SK-N-SH (cell line): ENCODE data around the gene NAA11. TPM values are rescaled to one million over a fixed set of nuclear protein-coding genes. Genes with fewer than 3 reads are reported as not detected.

Experiments used
- CTCF ChIA-PET: fragments of 300-600, 350-600 bp; formaldehyde crosslinking; extraction: SDS; loops from one replicate; lab custom pipeline; 2021; lab: Yijun Ruan, JAX
- POLR2A ChIA-PET: fragments of 350-600 bp; sonication (Branson Sonifier 250); formaldehyde crosslinking; extraction: SDS; loops from one replicate; lab custom pipeline; 2020; ENCODE audit warnings: antibody characterized with exemption, inconsistent platforms; lab: Yijun Ruan, JAX
- DNase-seq: peaks from one replicate; pipeline ENCODE4 v3.0.0; 2012
- H2AFZ ChIP-seq: fragments of 200-600 bp; sonication (generic); 2 replicates; pipeline ENCODE4 v1.8.1; 2016; ENCODE audit warnings: antibody characterized with exemption, mild to moderate bottlenecking, low read depth
- H3F3A ChIP-seq: fragments of 200-600 bp; sonication (generic); replicated peaks from 2 replicates; pipeline ENCODE3; 2016; ENCODE audit warnings: antibody characterized with exemption, mild to moderate bottlenecking; ENCODE audit not compliant: insufficient read depth
- H3K27ac ChIP-seq, 2 experiments: fragments of 200-500 bp in 1 of 2; fragments of 200-600 bp in 1 of 2; sonication (Bioruptor generic) in 1 of 2; sonication (generic), shearing (Covaris generic) in 1 of 2; 2 replicates each; pipeline versions ENCODE4 v1.5.1 to v1.6.1; 2014 to 2016; ENCODE audit warnings: low read depth in 2 of 2, inconsistent platforms in 1 of 2, low read length in 1 of 2, mild to moderate bottlenecking in 1 of 2, mixed read lengths in 1 of 2
- H3K27me3 ChIP-seq: fragments of 200-600 bp; sonication (generic), shearing (Covaris generic); 2 replicates; pipeline ENCODE4 v1.6.1; 2016; ENCODE audit warnings: mixed run types; ENCODE audit not compliant: insufficient read depth
- H3K36me3 ChIP-seq, 2 experiments: fragments of 200-500 bp in 1 of 2; fragments of 200-600 bp in 1 of 2; sonication (Bioruptor generic) in 1 of 2; sonication (generic) in 1 of 2; replicated peaks in 1 of 2; 2 replicates each; pipeline versions ENCODE3 to v1.5.1; 2014 to 2016; ENCODE audit warnings: low read length in 1 of 2, mild to moderate bottlenecking in 1 of 2; ENCODE audit not compliant: insufficient read depth in 2 of 2, control insufficient read depth in 1 of 2
- H3K4me1 ChIP-seq, 2 experiments: fragments of 200-500 bp in 1 of 2; fragments of 200-600 bp in 1 of 2; sonication (Bioruptor generic) in 1 of 2; sonication (generic), shearing (Covaris generic) in 1 of 2; 2 replicates each; pipeline versions ENCODE4 v1.5.1 to v1.6.1; 2014 to 2016; ENCODE audit warnings: low read depth in 1 of 2, low read length in 1 of 2, mixed run types in 1 of 2; ENCODE audit not compliant: insufficient read depth in 2 of 2, control insufficient read depth in 1 of 2
- H3K4me2 ChIP-seq: fragments of 200-600 bp; sonication (generic), shearing (Covaris generic); 2 replicates; pipeline ENCODE4 v1.6.1; 2017; ENCODE audit warnings: mixed run types
- H3K4me3 ChIP-seq, 2 experiments: fragments of 200-500 bp in 1 of 2; fragments of 200-600 bp in 1 of 2; sonication (Bioruptor generic) in 1 of 2; sonication (generic), shearing (Covaris generic) in 1 of 2; 2 replicates each; pipeline versions ENCODE4 v1.5.1 to v1.8.1; 2014 to 2016; ENCODE audit warnings: low read depth in 2 of 2, inconsistent platforms in 1 of 2, low read length in 1 of 2, mild to moderate bottlenecking in 1 of 2, mixed read lengths in 1 of 2, moderate library complexity in 1 of 2
- H3K79me2 ChIP-seq: fragments of 200-600 bp; sonication (generic); 2 replicates; pipeline ENCODE4 v1.8.1; 2017; ENCODE audit warnings: mild to moderate bottlenecking; ENCODE audit not compliant: insufficient read depth
- H3K9ac ChIP-seq: fragments of 200-600 bp; sonication (generic); 2 replicates; pipeline ENCODE4 v1.6.1; 2017; ENCODE audit warnings: mixed run types
- H3K9me2 ChIP-seq: fragments of 200-600 bp; sonication (generic); 2 replicates; pipeline ENCODE4 v1.6.1; 2017; ENCODE audit warnings: mixed run types
- H3K9me3 ChIP-seq: fragments of 200-600 bp; sonication (generic); 2 replicates; pipeline ENCODE4 v1.6.1; 2017; ENCODE audit warnings: mixed run types, mild to moderate bottlenecking, moderate library complexity
- H4K20me1 ChIP-seq: fragments of 200-600 bp; sonication (generic); 2 replicates; pipeline ENCODE4 v1.6.1; 2017; ENCODE audit warnings: mild to moderate bottlenecking, mixed run types; ENCODE audit not compliant: insufficient read depth
- CHD2 ChIP-seq: fragments of 150-350 bp; IDR thresholded peaks from 2 replicates; pipeline ENCODE4 v1.6.1; 2018; ENCODE audit warnings: low read length; ENCODE audit not compliant: partially characterized antibody
- EZH2phosphoT487 ChIP-seq: fragments of 200-600 bp; sonication (generic); IDR thresholded peaks from 2 replicates; pipeline ENCODE4 v1.6.1; 2017; ENCODE audit warnings: low read depth, mixed run types, mild to moderate bottlenecking, antibody characterized with exemption, moderate library complexity, borderline replicate concordance
- FOXJ3 ChIP-seq: sonication (generic); formaldehyde crosslinking; IDR thresholded peaks from 2 replicates; pipeline ENCODE4 v1.5.1; 2020; ENCODE audit warnings: mild to moderate bottlenecking, missing genetic modification reagents
- FOXM1 ChIP-seq: IDR thresholded peaks from 2 replicates; pipeline ENCODE4 v1.4.0; 2012; ENCODE audit warnings: low read depth, mild to moderate bottlenecking
- WGBS: methylation state at CpG from one replicate; pipeline ENCODE4 v1.1.6; 2017; ENCODE audit warnings: low lambda C conversion rate; 5-methylcytosine and 5-hydroxymethylcytosine counted together
- polyA plus RNA-seq, 3 experiments: library from polyadenylated mRNA; depleted of rRNA; stranded (reverse); fragments of >200 nt; gene quantifications; 2 replicates each; pipeline ENCODE4 v1.2.3, GENCODE V29; 2012
- TF ChIP-seq, protein P1 (sequence below): IDR thresholded peaks from 2 replicates; pipeline ENCODE4 v1.4.0; 2012; ENCODE audit warnings: low read depth
- TF ChIP-seq, protein P2 (sequence below): IDR thresholded peaks from 2 replicates; pipeline ENCODE4 v1.6.1; 2012; ENCODE audit warnings: mild to moderate bottlenecking, low read depth, low read length, moderate library complexity
- TF ChIP-seq, protein P3 (sequence below): IDR thresholded peaks from 2 replicates; pipeline ENCODE4 v1.4.0; 2012; ENCODE audit warnings: low read depth, borderline replicate concordance

The NAA11 gene
- polyA plus RNA-seq, 1 of the 3 experiments (the other 2 are of a cell fraction): not detected

GRCh38 chr4:79348405-79348804, 22.5 kb upstream of the NAA11 start:
- no peaks in the 10 kb centered on the region for H3K36me3 ChIP-seq
- POLR2A ChIA-PET: no interaction called here
- no peak overlapping the region for H3K27ac ChIP-seq
- WGBS: 55% methylated on average over 2 of the region's 2 CpGs
- H3K9me2 ChIP-seq: 0 out of 2 replicates have a peak, but pooled peaks cover 4% of the 10 kb centered on the region
- no peaks in the 10 kb centered on the region for H4K20me1 ChIP-seq
- H3F3A ChIP-seq: no peaks in the 10 kb centered on the region
- no peaks in the 10 kb centered on the region for H3K79me2 ChIP-seq
- no peak overlapping the region for H3K4me2 ChIP-seq
- CTCF ChIA-PET: no interaction called here
- no peaks in the 10 kb centered on the region for H3K27me3 ChIP-seq
- H3K9ac ChIP-seq: no peak overlapping the region
- no peak overlapping the region for H3K4me3 ChIP-seq
- TF ChIP-seq, protein P1, sequence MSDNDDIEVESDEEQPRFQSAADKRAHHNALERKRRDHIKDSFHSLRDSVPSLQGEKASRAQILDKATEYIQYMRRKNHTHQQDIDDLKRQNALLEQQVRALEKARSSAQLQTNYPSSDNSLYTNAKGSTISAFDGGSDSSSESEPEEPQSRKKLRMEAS: no peak
- H3K4me1 ChIP-seq: no peaks in the 10 kb centered on the region
- H3K9me3 ChIP-seq: no peaks in the 10 kb centered on the region
- DNase-seq: no peak
- H2AFZ ChIP-seq: no peak overlapping the region

GRCh38 chr4:79341893-79342653, 16.2 kb upstream of the NAA11 start:
- no peak for DNase-seq
- Histone ChIP-seq H3K9me2 (no peaks in the 10 kb centered on the region), H3K36me3 (no peaks in the 10 kb centered on the region), H3F3A (no peaks in the 10 kb centered on the region), H3K9ac (no peak overlapping the region), H3K27ac (no peak overlapping the region), H3K79me2 (no peaks in the 10 kb centered on the region), H3K4me3 (no peak overlapping the region), H3K4me2 (no peak overlapping the region), H3K27me3 (no peaks in the 10 kb centered on the region), H3K4me1 (no peaks in the 10 kb centered on the region), H3K9me3 (no peaks in the 10 kb centered on the region), H4K20me1 (no peaks in the 10 kb centered on the region), H2AFZ (no peak overlapping the region)
- ChIA-PET POLR2A (no interaction called here), CTCF (no interaction called here)
- 47% methylated on average over 3 of the region's 3 CpGs for WGBS
- TF ChIP-seq, protein P2, sequence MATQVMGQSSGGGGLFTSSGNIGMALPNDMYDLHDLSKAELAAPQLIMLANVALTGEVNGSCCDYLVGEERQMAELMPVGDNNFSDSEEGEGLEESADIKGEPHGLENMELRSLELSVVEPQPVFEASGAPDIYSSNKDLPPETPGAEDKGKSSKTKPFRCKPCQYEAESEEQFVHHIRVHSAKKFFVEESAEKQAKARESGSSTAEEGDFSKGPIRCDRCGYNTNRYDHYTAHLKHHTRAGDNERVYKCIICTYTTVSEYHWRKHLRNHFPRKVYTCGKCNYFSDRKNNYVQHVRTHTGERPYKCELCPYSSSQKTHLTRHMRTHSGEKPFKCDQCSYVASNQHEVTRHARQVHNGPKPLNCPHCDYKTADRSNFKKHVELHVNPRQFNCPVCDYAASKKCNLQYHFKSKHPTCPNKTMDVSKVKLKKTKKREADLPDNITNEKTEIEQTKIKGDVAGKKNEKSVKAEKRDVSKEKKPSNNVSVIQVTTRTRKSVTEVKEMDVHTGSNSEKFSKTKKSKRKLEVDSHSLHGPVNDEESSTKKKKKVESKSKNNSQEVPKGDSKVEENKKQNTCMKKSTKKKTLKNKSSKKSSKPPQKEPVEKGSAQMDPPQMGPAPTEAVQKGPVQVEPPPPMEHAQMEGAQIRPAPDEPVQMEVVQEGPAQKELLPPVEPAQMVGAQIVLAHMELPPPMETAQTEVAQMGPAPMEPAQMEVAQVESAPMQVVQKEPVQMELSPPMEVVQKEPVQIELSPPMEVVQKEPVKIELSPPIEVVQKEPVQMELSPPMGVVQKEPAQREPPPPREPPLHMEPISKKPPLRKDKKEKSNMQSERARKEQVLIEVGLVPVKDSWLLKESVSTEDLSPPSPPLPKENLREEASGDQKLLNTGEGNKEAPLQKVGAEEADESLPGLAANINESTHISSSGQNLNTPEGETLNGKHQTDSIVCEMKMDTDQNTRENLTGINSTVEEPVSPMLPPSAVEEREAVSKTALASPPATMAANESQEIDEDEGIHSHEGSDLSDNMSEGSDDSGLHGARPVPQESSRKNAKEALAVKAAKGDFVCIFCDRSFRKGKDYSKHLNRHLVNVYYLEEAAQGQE: no peak
- TF ChIP-seq CHD2: no peak
- no peak for TF ChIP-seq EZH2phosphoT487
- TF ChIP-seq FOXJ3 (CRISPR knock-in tag): no peak
- no peak for TF ChIP-seq FOXM1
- TF ChIP-seq, protein P3, sequence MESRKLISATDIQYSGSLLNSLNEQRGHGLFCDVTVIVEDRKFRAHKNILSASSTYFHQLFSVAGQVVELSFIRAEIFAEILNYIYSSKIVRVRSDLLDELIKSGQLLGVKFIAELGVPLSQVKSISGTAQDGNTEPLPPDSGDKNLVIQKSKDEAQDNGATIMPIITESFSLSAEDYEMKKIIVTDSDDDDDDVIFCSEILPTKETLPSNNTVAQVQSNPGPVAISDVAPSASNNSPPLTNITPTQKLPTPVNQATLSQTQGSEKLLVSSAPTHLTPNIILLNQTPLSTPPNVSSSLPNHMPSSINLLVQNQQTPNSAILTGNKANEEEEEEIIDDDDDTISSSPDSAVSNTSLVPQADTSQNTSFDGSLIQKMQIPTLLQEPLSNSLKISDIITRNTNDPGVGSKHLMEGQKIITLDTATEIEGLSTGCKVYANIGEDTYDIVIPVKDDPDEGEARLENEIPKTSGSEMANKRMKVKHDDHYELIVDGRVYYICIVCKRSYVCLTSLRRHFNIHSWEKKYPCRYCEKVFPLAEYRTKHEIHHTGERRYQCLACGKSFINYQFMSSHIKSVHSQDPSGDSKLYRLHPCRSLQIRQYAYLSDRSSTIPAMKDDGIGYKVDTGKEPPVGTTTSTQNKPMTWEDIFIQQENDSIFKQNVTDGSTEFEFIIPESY: no peak
